ENCODE measurements around the gene ZNF484.

DNA sequence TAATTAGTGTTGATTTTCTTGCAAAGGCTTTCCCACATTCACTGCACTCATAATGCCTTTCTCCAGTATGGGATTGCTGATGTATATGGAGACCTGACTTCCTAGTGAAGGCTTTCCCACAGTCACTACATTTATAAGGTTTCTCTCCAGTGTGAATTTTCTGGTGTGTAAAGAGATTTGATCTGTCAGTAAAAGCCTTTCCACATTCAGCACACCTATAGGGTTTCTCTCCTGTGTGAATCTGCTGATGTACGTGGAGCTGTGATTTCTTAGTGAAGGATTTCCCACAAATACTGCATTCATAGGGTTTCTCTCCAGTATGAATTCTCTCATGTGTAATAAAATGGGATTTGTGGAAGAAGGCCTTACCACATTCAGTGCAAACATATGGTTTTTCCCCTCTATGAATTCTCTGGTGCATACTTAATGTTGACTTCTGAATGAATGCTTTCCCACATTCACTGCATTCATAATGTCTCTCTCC lies 31.1 kb downstream of the ZNF484 start:
- TF ChIP-seq, protein P1, sequence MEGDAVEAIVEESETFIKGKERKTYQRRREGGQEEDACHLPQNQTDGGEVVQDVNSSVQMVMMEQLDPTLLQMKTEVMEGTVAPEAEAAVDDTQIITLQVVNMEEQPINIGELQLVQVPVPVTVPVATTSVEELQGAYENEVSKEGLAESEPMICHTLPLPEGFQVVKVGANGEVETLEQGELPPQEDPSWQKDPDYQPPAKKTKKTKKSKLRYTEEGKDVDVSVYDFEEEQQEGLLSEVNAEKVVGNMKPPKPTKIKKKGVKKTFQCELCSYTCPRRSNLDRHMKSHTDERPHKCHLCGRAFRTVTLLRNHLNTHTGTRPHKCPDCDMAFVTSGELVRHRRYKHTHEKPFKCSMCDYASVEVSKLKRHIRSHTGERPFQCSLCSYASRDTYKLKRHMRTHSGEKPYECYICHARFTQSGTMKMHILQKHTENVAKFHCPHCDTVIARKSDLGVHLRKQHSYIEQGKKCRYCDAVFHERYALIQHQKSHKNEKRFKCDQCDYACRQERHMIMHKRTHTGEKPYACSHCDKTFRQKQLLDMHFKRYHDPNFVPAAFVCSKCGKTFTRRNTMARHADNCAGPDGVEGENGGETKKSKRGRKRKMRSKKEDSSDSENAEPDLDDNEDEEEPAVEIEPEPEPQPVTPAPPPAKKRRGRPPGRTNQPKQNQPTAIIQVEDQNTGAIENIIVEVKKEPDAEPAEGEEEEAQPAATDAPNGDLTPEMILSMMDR (conservative IDR thresholded peaks at IDR 0.05) = no peak
- no peak for TF ChIP-seq ZFX (IDR thresholded peaks at IDR 0.05)

All from C4-2B (cell line).